WI38 (cell line): Measurements from ENCODE around the gene COL4A1.

Experiments used
- H3K4me3 ChIP-seq: 2 replicates; pipeline ENCODE4 v1.5.1; 2011; ENCODE audit warnings: low read depth, mild to moderate bottlenecking, control low read depth, low read length
- CTCF ChIP-seq: IDR thresholded peaks from 2 replicates; pipeline ENCODE4 v1.5.1; 2012; ENCODE audit warnings: low read depth, mild to moderate bottlenecking, control low read depth, low read length

COL4A1 gene

GRCh38 chr13:110273254-110273653 is 33.7 kb downstream of the COL4A1 start:
- TF ChIP-seq CTCF: no peak
- H3K4me3 ChIP-seq: no peak overlapping the region

GRCh38 chr13:110272651-110273050 is 34.3 kb downstream of the COL4A1 start:
- TF ChIP-seq CTCF: no peak
- H3K4me3 ChIP-seq: no peak overlapping the region

- H3K4me3 ChIP-seq: no peak overlapping the region
- no peak for TF ChIP-seq CTCF
Observed at GRCh38 chr13:110272227-110272626, 34.7 kb downstream of the COL4A1 start.

GRCh38 chr13:110271313-110271712 is 35.6 kb downstream of the COL4A1 start:
- H3K4me3 ChIP-seq: no peak overlapping the region
- TF ChIP-seq CTCF: no peak

GRCh38 chr13:110270507-110270906 is 36.5 kb downstream of the COL4A1 start:
- TF ChIP-seq CTCF: no peak
- no peak overlapping the region for H3K4me3 ChIP-seq

- H3K4me3 ChIP-seq: no peak overlapping the region
- no peak for TF ChIP-seq CTCF
Observed at GRCh38 chr13:110269509-110270185, 37.3 kb downstream of the COL4A1 start.

- TF ChIP-seq CTCF: no peak
- no peak overlapping the region for H3K4me3 ChIP-seq
Observed at GRCh38 chr13:110268576-110269185, 38.3 kb downstream of the COL4A1 start.
